Measurements from ENCODE around the gene WASF1.

DNA sequence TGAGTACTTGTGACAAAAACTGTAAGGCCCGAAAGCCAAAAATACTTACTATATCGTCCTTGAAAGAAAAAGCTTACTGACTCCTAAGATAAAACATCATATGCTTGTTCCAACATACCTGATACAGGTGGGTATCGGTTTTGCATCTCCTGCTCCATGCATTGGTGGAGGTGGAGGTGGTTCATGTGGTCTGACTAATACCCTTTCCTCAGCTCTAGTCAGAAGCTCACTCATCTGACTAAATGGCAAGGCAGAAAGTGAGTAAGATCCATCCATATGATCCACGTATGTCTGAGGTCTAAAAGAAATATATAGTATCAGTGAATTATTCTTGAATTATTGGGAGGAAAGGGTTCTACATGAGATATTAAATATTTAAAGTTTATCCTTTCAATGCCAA lies 76.2 kb downstream of the WASF1 start:
- TF ChIP-seq, protein P1, sequence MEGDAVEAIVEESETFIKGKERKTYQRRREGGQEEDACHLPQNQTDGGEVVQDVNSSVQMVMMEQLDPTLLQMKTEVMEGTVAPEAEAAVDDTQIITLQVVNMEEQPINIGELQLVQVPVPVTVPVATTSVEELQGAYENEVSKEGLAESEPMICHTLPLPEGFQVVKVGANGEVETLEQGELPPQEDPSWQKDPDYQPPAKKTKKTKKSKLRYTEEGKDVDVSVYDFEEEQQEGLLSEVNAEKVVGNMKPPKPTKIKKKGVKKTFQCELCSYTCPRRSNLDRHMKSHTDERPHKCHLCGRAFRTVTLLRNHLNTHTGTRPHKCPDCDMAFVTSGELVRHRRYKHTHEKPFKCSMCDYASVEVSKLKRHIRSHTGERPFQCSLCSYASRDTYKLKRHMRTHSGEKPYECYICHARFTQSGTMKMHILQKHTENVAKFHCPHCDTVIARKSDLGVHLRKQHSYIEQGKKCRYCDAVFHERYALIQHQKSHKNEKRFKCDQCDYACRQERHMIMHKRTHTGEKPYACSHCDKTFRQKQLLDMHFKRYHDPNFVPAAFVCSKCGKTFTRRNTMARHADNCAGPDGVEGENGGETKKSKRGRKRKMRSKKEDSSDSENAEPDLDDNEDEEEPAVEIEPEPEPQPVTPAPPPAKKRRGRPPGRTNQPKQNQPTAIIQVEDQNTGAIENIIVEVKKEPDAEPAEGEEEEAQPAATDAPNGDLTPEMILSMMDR (conservative IDR thresholded peaks at IDR 0.05 in 1 of 2, IDR thresholded peaks at IDR 0.05 in 1 of 2; ENCODE audit: low read depth in 1 of 2, low read length in 2 of 2), result no peak
- TF ChIP-seq EZH2 (IDR thresholded peaks at IDR 0.05; ENCODE audit: low read length, missing control alignments), result no peak
